A549 (cell line): ENCODE measurements around the gene MRPS34.

Experiments
- CEBPB ChIP-seq, 2 experiments: fragments of >200 bp in 1 of 2; sonication (Bioruptor Twin) in 1 of 2; formaldehyde crosslinking in 1 of 2; IDR thresholded peaks; 2 replicates each; pipeline ENCODE4 v1.6.1; 2012 to 2016
- TF ChIP-seq, protein P1 (sequence below): fragments of >200 bp; sonication (Bioruptor Twin); formaldehyde crosslinking; IDR thresholded peaks from 3 replicates; pipeline ENCODE4 v1.5.1; 2016

DNA sequence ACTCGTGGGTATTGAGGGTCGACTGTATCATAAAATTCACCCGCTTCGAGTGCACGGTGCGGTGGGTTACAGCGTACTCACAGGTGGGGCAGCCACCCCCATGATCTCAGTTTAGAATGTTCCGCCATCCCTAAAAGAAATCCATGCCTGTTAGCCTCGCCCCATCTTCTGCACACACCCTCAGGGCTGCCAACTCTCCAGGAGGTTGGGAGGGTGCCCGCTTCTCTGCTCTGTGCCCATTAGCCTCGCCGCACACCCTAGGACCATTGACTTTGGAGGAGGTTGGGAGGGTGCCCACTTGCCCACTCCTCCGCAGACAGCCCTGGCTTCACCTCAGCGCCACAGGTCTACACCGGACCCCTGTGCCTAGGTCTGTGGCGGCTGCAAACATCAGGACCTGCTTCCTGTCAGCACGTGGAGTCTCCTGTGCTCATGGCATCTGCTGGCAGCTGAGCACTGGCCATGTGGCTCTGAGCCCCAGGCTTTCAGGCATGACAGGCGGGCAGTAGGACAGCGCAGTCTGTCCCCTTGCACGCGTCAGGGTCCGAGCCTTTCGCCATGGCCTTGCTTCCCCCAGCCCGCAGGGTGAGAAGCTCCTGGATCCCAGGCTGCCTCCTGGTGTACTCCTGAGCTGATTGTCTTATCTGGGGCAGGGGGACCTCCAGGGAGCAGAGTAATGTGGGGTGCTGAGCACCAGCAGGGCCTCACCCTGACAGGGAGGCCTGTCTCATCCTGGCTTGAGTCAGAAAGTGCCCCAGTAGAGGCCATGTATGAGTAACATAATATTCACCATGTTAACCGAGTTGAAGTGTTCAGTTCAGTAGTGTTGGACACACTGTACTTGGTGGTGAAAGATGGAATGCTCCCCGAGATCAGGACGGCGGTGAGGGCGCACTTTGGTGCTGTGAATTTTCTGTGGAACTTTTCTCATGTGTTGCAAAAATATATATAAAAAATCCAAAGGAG, 23.5 kb downstream of the MRPS34 start:
- no peak for TF ChIP-seq CEBPB (IDR thresholded peaks at IDR 0.05)
- TF ChIP-seq, protein P1, sequence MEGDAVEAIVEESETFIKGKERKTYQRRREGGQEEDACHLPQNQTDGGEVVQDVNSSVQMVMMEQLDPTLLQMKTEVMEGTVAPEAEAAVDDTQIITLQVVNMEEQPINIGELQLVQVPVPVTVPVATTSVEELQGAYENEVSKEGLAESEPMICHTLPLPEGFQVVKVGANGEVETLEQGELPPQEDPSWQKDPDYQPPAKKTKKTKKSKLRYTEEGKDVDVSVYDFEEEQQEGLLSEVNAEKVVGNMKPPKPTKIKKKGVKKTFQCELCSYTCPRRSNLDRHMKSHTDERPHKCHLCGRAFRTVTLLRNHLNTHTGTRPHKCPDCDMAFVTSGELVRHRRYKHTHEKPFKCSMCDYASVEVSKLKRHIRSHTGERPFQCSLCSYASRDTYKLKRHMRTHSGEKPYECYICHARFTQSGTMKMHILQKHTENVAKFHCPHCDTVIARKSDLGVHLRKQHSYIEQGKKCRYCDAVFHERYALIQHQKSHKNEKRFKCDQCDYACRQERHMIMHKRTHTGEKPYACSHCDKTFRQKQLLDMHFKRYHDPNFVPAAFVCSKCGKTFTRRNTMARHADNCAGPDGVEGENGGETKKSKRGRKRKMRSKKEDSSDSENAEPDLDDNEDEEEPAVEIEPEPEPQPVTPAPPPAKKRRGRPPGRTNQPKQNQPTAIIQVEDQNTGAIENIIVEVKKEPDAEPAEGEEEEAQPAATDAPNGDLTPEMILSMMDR: no peak
